Loucy (cell line): ENCODE measurements around the gene LATS2.
"Not testable (repeated sequence)": the region's sequence is repeated elsewhere in the genome, so short reads cannot be mapped to it uniquely, and the experiment has no call there.

ENCODE experiments used
- H2AFZ ChIP-seq: fragments of 200-600 bp; sonication (generic); 2 replicates; pipeline ENCODE4 v1.6.0; 2016; ENCODE audit warnings: antibody characterized with exemption, mild to moderate bottlenecking, low read length, moderate library complexity
- H3F3A ChIP-seq: fragments of 200-600 bp; 2 replicates; pipeline ENCODE4 v1.6.0; 2016; ENCODE audit warnings: antibody characterized with exemption, low read depth, mild to moderate bottlenecking
- H3K27me3 ChIP-seq: fragments of 200-600 bp; sonication (generic); 2 replicates; pipeline ENCODE4 v1.6.1; 2014; ENCODE audit warnings: low read length, mild to moderate bottlenecking; ENCODE audit not compliant: insufficient read depth, poor library complexity, severe bottlenecking
- H3K36me3 ChIP-seq: fragments of 200-600 bp; sonication (generic); 2 replicates; pipeline ENCODE4 v1.6.1; 2016; ENCODE audit warnings: low read length; ENCODE audit not compliant: insufficient read depth
- H3K4me1 ChIP-seq: fragments of 200-600 bp; sonication (generic); 2 replicates; pipeline ENCODE4 v1.5.1; 2014; ENCODE audit warnings: low read length, mild to moderate bottlenecking; ENCODE audit not compliant: insufficient read depth, poor library complexity, severe bottlenecking
- H3K4me2 ChIP-seq: fragments of 200-600 bp; sonication (generic); 2 replicates; pipeline ENCODE4 v1.6.0; 2014; ENCODE audit warnings: antibody characterized with exemption, low read length, low read depth, mild to moderate bottlenecking; ENCODE audit not compliant: poor library complexity, severe bottlenecking
- H3K4me3 ChIP-seq: fragments of 200-600 bp; sonication (generic); 2 replicates; pipeline ENCODE4 v1.5.1; 2014; ENCODE audit warnings: low read length, mild to moderate bottlenecking, mixed read lengths; ENCODE audit not compliant: poor library complexity, severe bottlenecking
- H3K79me2 ChIP-seq: fragments of 200-600 bp; sonication (generic); 2 replicates; pipeline ENCODE4 v1.6.1; 2014; ENCODE audit warnings: low read length; ENCODE audit not compliant: insufficient read depth
- H3K9ac ChIP-seq: fragments of 200-600 bp; sonication (generic); 2 replicates; pipeline ENCODE4 v1.6.0; 2014; ENCODE audit warnings: mild to moderate bottlenecking, low read depth, low read length, moderate library complexity; ENCODE audit not compliant: poor library complexity, severe bottlenecking
- H3K9me2 ChIP-seq: fragments of 200-600 bp; sonication (generic); replicated peaks from 2 replicates; pipeline ENCODE4 v1.6.1; 2016; ENCODE audit warnings: low read depth, low read length, mixed read lengths
- H3K9me3 ChIP-seq: fragments of 200-600 bp; sonication (generic); 2 replicates; pipeline ENCODE4 v1.6.1; 2014; ENCODE audit warnings: mild to moderate bottlenecking, antibody characterized with exemption, low read length, low read depth; ENCODE audit not compliant: insufficient read depth
- H4K20me1 ChIP-seq: fragments of 200-600 bp; sonication (generic); 2 replicates; pipeline ENCODE4 v1.6.0; 2014; ENCODE audit warnings: antibody characterized with exemption, low read length, mild to moderate bottlenecking; ENCODE audit not compliant: insufficient read depth, poor library complexity, severe bottlenecking
- EZH2phosphoT487 ChIP-seq: fragments of 200-600 bp; IDR thresholded peaks from 2 replicates; pipeline ENCODE4 v1.6.1; 2018; ENCODE audit warnings: antibody characterized with exemption, mild to moderate bottlenecking, moderate library complexity, borderline replicate concordance
- TF ChIP-seq, protein P1 (sequence below): fragments of 200-600 bp; sonication (generic); conservative IDR thresholded peaks from 2 replicates; pipeline ENCODE4 v1.5.1; 2014; ENCODE audit warnings: mild to moderate bottlenecking, antibody characterized with exemption, low read length

Gene LATS2

DNA sequence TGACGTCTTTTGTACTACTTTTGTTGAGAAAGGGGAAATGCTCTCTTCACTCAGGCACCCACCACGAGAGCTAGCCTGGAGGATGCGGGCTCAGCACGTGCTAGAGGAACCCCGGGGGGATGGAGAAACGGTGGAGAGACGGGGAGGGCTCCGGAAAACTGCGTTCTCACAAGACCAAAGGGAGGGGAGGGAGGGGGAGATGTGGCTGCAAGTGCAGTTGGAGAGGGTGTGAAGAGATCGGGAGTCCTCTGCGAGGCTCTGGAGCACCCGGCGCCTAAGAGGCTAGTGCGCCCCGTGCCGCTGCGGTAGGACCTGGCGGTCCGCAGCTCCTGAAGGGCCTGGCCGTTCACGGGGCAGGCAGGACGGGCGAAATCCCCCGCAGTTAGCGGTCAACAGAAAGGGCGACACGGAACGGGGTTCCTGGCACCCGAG lies 115.4 kb downstream of the LATS2 start:
- Histone ChIP-seq H3K4me3 (no peak overlapping the region), H3F3A (no peaks in the 10 kb centered on the region), H3K9ac (no peak overlapping the region), H3K9me3 (no peaks in the 10 kb centered on the region), H3K4me1 (no peaks in the 10 kb centered on the region), H4K20me1 (no peaks in the 10 kb centered on the region), H3K9me2 (no peaks in the 10 kb centered on the region), H3K36me3 (no peaks in the 10 kb centered on the region), H3K4me2 (no peak overlapping the region), H2AFZ (peak overlapping the region; percentile 36; the same call in 1 of the 2 replicates), H3K27me3 (no peaks in the 10 kb centered on the region), H3K79me2 (no peaks in the 10 kb centered on the region)
- TF ChIP-seq, protein P1, sequence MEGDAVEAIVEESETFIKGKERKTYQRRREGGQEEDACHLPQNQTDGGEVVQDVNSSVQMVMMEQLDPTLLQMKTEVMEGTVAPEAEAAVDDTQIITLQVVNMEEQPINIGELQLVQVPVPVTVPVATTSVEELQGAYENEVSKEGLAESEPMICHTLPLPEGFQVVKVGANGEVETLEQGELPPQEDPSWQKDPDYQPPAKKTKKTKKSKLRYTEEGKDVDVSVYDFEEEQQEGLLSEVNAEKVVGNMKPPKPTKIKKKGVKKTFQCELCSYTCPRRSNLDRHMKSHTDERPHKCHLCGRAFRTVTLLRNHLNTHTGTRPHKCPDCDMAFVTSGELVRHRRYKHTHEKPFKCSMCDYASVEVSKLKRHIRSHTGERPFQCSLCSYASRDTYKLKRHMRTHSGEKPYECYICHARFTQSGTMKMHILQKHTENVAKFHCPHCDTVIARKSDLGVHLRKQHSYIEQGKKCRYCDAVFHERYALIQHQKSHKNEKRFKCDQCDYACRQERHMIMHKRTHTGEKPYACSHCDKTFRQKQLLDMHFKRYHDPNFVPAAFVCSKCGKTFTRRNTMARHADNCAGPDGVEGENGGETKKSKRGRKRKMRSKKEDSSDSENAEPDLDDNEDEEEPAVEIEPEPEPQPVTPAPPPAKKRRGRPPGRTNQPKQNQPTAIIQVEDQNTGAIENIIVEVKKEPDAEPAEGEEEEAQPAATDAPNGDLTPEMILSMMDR = no peak
- TF ChIP-seq EZH2phosphoT487 = no peak

DNA sequence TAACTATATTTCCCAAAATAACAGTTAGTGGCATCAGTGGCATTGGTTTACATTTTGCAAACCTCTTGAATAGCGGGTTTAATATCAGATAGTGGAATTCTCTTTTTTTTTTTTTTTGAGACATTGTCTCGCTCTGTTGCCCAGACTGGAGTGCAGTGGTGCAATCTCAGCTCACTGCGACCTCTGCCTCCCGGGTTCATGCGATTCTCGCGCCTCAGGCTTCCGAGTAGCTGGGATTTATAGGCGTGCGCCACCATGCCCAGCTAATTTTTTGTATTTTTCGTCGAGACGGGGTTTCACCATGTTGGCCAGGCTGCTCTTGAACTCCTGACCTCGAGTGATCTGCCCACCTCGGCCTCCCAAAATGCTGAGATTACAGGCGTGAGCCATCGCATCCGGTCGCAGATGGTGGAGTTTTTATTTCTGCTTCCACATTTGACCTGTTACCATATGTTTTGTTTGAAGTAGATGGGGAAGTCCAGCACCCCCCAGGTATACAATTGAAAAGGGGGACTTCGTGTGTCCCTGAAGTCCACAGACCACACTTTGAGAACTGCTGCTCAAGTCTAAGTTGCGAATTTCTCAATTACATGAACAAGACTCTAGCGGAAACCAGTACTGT lies 118.3 kb downstream of the LATS2 start:
- no peaks in the 10 kb centered on the region for H3K27me3 ChIP-seq
- H3K4me1 ChIP-seq = no peaks in the 10 kb centered on the region
- H3K36me3 ChIP-seq = no peaks in the 10 kb centered on the region
- no peaks in the 10 kb centered on the region for H3F3A ChIP-seq
- H3K9me2 ChIP-seq = no peaks in the 10 kb centered on the region
- H3K9ac ChIP-seq = no peak overlapping the region
- H3K4me2 ChIP-seq = no peak overlapping the region
- no peaks in the 10 kb centered on the region for H3K79me2 ChIP-seq
- no peaks in the 10 kb centered on the region for H3K9me3 ChIP-seq
- TF ChIP-seq, protein P1 = no peak
- TF ChIP-seq EZH2phosphoT487 = no peak
- H2AFZ ChIP-seq = peak overlapping the region; percentile 93
- H4K20me1 ChIP-seq = no peaks in the 10 kb centered on the region
- no peak overlapping the region for H3K4me3 ChIP-seq

DNA sequence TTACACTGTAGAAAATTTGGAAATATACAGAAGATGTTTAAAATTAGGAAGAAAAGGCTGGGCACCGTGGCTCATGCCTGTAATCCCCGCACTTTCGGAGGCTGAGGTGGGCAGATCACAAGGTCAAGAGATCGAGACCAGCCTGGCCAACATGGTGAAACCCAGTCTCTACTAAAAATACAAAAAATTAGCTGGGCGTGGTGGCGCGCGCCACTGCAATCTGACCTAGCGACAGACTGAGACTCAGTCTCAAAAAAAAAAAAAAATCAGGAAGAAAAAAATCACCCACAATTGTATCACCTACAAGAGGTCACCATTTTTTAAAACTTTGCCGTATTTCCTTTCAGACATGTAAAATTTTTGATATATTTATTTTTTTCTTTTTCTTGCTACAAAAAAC lies 120.9 kb downstream of the LATS2 start:
- not testable (repeated sequence) for H3F3A ChIP-seq, H3K27me3 ChIP-seq, H3K36me3 ChIP-seq, H3K4me2 ChIP-seq, H3K9me3 ChIP-seq, H3K79me2 ChIP-seq, H3K4me3 ChIP-seq, H4K20me1 ChIP-seq, H3K9me2 ChIP-seq, H3K9ac ChIP-seq, H2AFZ ChIP-seq, H3K4me1 ChIP-seq

DNA sequence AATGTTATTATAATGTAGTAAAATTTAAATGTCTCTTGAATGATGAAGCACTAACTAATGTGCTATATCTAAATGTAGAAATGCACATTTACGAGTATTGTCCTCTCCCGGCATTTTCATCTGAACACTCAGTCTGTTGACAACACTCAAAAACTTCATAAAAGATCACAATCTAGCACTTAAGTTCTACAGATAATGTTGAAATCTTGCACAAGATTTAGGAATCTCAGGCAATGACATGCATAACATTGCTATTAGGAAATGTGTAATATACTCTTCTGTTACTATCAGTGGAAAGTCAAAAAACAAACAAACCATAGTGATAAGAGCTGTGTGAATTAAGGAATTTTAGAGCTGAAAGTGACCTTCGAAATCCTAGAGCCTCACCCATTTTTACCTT lies 121.3 kb downstream of the LATS2 start:
- no peak overlapping the region for H3K9ac ChIP-seq
- no peaks in the 10 kb centered on the region for H3K36me3 ChIP-seq
- no peak overlapping the region for H3K4me2 ChIP-seq
- H3K27me3 ChIP-seq = no peaks in the 10 kb centered on the region
- H3K9me3 ChIP-seq = no peaks in the 10 kb centered on the region
- no peaks in the 10 kb centered on the region for H4K20me1 ChIP-seq
- TF ChIP-seq EZH2phosphoT487 = no peak
- TF ChIP-seq, protein P1 = no peak
- no peaks in the 10 kb centered on the region for H3F3A ChIP-seq
- H3K79me2 ChIP-seq = no peaks in the 10 kb centered on the region
- H3K4me3 ChIP-seq = no peak overlapping the region
- no peaks in the 10 kb centered on the region for H3K9me2 ChIP-seq
- no peaks in the 10 kb centered on the region for H3K4me1 ChIP-seq
- no peak overlapping the region for H2AFZ ChIP-seq
